ENCODE measurements around the gene GAB1.

Gene GAB1

GRCh38 chr4:143358923-143359643 is 22.4 kb downstream of the GAB1 start:
- DNase-seq (ENCODE audit: low read depth, low spot score): no peak

- no peak for DNase-seq (ENCODE audit: low read depth, low spot score)
These were observed 23.0 kb downstream of the GAB1 start for GRCh38 chr4:143359644-143360193.

- no peak for DNase-seq (ENCODE audit: low read depth, low spot score)
These were observed 24.4 kb downstream of the GAB1 start for GRCh38 chr4:143360838-143361625.

GRCh38 chr4:143362349-143363046 is 25.8 kb downstream of the GAB1 start:
- DNase-seq (ENCODE audit: low read depth, low spot score): no peak

- DNase-seq (ENCODE audit: low read depth, low spot score): no peak
These were observed 26.7 kb downstream of the GAB1 start for GRCh38 chr4:143363332-143363731.

- DNase-seq (ENCODE audit: low read depth, low spot score): no peak
These were observed 27.4 kb downstream of the GAB1 start for GRCh38 chr4:143364063-143364462.

- DNase-seq (ENCODE audit: low read depth, low spot score): no peak
These were observed 31.2 kb downstream of the GAB1 start for GRCh38 chr4:143367863-143368262.

GRCh38 chr4:143369552-143369951 is 32.9 kb downstream of the GAB1 start:
- no peak for DNase-seq (ENCODE audit: low read depth, low spot score)

- no peak for DNase-seq (ENCODE audit: low read depth, low spot score)
These were observed 35.6 kb downstream of the GAB1 start for GRCh38 chr4:143372093-143372915.

- no peak for DNase-seq (ENCODE audit: low read depth, low spot score)
These were observed 37.6 kb downstream of the GAB1 start for GRCh38 chr4:143374255-143374654.

GRCh38 chr4:143374771-143375170 is 38.1 kb downstream of the GAB1 start:
- DNase-seq (ENCODE audit: low read depth, low spot score): no peak

GRCh38 chr4:143375326-143376073 is 38.8 kb downstream of the GAB1 start:
- DNase-seq (ENCODE audit: low read depth, low spot score): no peak

- no peak for DNase-seq (ENCODE audit: low read depth, low spot score)
These were observed 41.0 kb downstream of the GAB1 start for GRCh38 chr4:143377611-143378099.

GRCh38 chr4:143380629-143381028 is 44.0 kb downstream of the GAB1 start:
- DNase-seq (ENCODE audit: low read depth, low spot score): no peak

- DNase-seq (ENCODE audit: low read depth, low spot score): no peak
These were observed 44.8 kb downstream of the GAB1 start for GRCh38 chr4:143381189-143382118.

- DNase-seq (ENCODE audit: low read depth, low spot score): no peak
These were observed 45.9 kb downstream of the GAB1 start for GRCh38 chr4:143382596-143382995.

GRCh38 chr4:143383005-143383574 is 46.4 kb downstream of the GAB1 start:
- no peak for DNase-seq (ENCODE audit: low read depth, low spot score)

- DNase-seq (ENCODE audit: low read depth, low spot score): no peak
These were observed 47.8 kb downstream of the GAB1 start for GRCh38 chr4:143384381-143384994.

Data from iPS DF 19.7 (cell line).